Hematopoietic multipotent progenitor cell treated with erythropoietin and hydrocortisone succinate and interleukin-3 and kit ligand, for 4 days (in vitro differentiated cells): ENCODE results near the gene ATP13A2.
"Not testable (repeated sequence)": the region's sequence is repeated elsewhere in the genome, so short reads cannot be mapped to it uniquely, and the experiment has no call there.

Experiments used
- DNase-seq: peaks from one replicate; pipeline ENCODE4 v3.0.0-alpha.2; 2015

The ATP13A2 gene

GRCh38 chr1:16975838-16976237 lies 35.9 kb downstream of the ATP13A2 start:
- DNase-seq: no peak

GRCh38 chr1:16975211-16975610 lies 36.5 kb downstream of the ATP13A2 start:
- no peak for DNase-seq

GRCh38 chr1:16973215-16973614 lies 38.5 kb downstream of the ATP13A2 start:
- DNase-seq: no peak

GRCh38 chr1:16972189-16972895 lies 39.4 kb downstream of the ATP13A2 start:
- no peak for DNase-seq

GRCh38 chr1:16971341-16972188 lies 40.2 kb downstream of the ATP13A2 start:
- peak; percentile 40 for DNase-seq

- DNase-seq: no peak
Observed at GRCh38 chr1:16970132-16970910, 41.4 kb downstream of the ATP13A2 start.

- no peak for DNase-seq
Observed at GRCh38 chr1:16969651-16970050, 42.1 kb downstream of the ATP13A2 start.

GRCh38 chr1:16969057-16969611 lies 42.6 kb downstream of the ATP13A2 start:
- DNase-seq: no peak

- DNase-seq: no peak
Observed at GRCh38 chr1:16968372-16968771, 43.4 kb downstream of the ATP13A2 start.

GRCh38 chr1:16967962-16968361 lies 43.8 kb downstream of the ATP13A2 start:
- DNase-seq: no peak

- DNase-seq: peak; percentile 42
Observed at GRCh38 chr1:16967095-16967575, 44.6 kb downstream of the ATP13A2 start.

GRCh38 chr1:16966282-16966681 lies 45.4 kb downstream of the ATP13A2 start:
- no peak for DNase-seq

- no peak for DNase-seq
Observed at GRCh38 chr1:16965486-16966067, 46.2 kb downstream of the ATP13A2 start.

- DNase-seq: not testable (repeated sequence)
Observed at GRCh38 chr1:16964169-16964568, 47.6 kb downstream of the ATP13A2 start.

GRCh38 chr1:16961297-16962133 lies 50.2 kb downstream of the ATP13A2 start:
- no peak for DNase-seq

- DNase-seq: peak; percentile 93
Observed at GRCh38 chr1:16960560-16961296, 51.0 kb downstream of the ATP13A2 start.

- no peak for DNase-seq
Observed at GRCh38 chr1:16958475-16958874, 53.3 kb downstream of the ATP13A2 start.

GRCh38 chr1:16957731-16958130 lies 54.0 kb downstream of the ATP13A2 start:
- DNase-seq: peak; percentile 58

GRCh38 chr1:16956775-16957174 lies 55.0 kb downstream of the ATP13A2 start:
- DNase-seq: no peak

GRCh38 chr1:16955186-16955585 lies 56.5 kb downstream of the ATP13A2 start:
- no peak for DNase-seq

GRCh38 chr1:16954579-16954978 lies 57.1 kb downstream of the ATP13A2 start:
- no peak for DNase-seq
